Breast epithelium (tissue), 3 donors: Measurements from ENCODE around the gene IL36B.

Experiments used
- CTCF ChIP-seq, 3 donors: fragments of 450-650 bp; IDR thresholded peaks; one replicate each; pipeline ENCODE4 v1.5.1; 2016 to 2017; ENCODE audit warnings: antibody characterized with exemption in 3 of 3, mild to moderate bottlenecking in 3 of 3, moderate library complexity in 3 of 3
- POLR2A ChIP-seq: fragments of 450-650 bp; IDR thresholded peaks from one replicate; pipeline ENCODE4 v1.6.1; 2016; ENCODE audit warnings: antibody characterized with exemption, mild to moderate bottlenecking, moderate library complexity

DNA sequence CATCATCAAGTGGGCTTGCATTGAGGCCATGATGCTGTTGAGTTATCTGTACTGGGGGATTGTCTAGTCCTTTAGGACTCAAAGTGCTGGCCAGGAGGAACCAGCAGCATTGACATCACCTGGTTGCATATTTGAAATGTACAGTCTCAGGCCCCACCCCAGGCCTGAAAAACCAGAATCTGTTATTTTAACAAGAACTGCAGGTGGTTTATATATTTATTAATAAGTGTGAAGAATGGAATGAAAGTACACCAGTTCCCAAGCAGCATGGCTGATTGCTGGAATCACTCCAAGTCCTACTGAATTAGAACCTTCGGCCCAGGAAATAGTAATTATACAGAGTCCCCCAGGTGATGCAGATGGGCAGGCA lies 17.9 kb upstream of the IL36B start:
- TF ChIP-seq POLR2A (no peak), CTCF (IDR thresholded peaks at IDR 0.05) (no peak)
